B cell (primary cell): ENCODE measurements around the gene MAFG.

Experiments used
- EZH2 ChIP-seq: IDR thresholded peaks from 2 replicates; pipeline ENCODE4 v1.6.1; 2012; ENCODE audit warnings: borderline replicate concordance, low read depth, mild to moderate bottlenecking, moderate library complexity, low read length; ENCODE audit not compliant: insufficient read depth, poor library complexity, severe bottlenecking
- TF ChIP-seq, protein P1 (sequence below): fragments of 200-600 bp; IDR thresholded peaks from one replicate; pipeline ENCODE4 v1.8.0; 2022; ENCODE audit warnings: antibody characterized with exemption, mild to moderate bottlenecking

DNA sequence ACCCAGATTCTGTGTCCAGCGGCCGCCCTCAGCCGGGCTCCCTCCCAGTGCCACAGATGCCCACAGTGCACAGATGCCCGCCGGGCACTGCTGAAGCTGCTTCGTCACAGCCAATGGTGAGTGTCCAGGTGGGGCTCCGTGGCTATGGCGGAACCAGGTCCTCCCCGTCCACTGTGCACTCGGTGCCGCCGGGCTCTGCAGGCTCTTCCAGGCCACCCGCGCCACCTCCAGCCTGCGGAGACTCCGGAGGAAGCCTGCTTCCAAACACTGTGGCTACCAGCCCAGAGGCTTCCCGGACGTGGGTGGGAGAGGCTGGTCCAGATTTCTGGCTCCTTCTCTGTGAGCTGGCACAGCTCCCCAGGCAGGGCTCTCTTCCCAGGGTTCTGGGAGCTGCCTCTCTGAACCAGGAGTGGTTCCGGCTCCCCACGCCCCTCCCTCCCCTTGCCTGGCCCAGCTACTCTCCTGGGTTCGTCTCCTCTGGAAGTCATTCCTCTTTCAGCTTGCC, 12.4 kb upstream of the MAFG start:
- TF ChIP-seq, protein P1, sequence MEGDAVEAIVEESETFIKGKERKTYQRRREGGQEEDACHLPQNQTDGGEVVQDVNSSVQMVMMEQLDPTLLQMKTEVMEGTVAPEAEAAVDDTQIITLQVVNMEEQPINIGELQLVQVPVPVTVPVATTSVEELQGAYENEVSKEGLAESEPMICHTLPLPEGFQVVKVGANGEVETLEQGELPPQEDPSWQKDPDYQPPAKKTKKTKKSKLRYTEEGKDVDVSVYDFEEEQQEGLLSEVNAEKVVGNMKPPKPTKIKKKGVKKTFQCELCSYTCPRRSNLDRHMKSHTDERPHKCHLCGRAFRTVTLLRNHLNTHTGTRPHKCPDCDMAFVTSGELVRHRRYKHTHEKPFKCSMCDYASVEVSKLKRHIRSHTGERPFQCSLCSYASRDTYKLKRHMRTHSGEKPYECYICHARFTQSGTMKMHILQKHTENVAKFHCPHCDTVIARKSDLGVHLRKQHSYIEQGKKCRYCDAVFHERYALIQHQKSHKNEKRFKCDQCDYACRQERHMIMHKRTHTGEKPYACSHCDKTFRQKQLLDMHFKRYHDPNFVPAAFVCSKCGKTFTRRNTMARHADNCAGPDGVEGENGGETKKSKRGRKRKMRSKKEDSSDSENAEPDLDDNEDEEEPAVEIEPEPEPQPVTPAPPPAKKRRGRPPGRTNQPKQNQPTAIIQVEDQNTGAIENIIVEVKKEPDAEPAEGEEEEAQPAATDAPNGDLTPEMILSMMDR, result no peak
- no peak for TF ChIP-seq EZH2
